ENCODE results near the gene CCBE1. TPM values are rescaled to one million over a fixed set of nuclear protein-coding genes. Genes with fewer than 3 reads are reported as not detected.
"Not testable (repeated sequence)": the region's sequence is repeated elsewhere in the genome, so short reads cannot be mapped to it uniquely, and the experiment has no call there.

CCBE1 gene
- total RNA-seq, 1 experiment from 2014 or later: not detected

DNA sequence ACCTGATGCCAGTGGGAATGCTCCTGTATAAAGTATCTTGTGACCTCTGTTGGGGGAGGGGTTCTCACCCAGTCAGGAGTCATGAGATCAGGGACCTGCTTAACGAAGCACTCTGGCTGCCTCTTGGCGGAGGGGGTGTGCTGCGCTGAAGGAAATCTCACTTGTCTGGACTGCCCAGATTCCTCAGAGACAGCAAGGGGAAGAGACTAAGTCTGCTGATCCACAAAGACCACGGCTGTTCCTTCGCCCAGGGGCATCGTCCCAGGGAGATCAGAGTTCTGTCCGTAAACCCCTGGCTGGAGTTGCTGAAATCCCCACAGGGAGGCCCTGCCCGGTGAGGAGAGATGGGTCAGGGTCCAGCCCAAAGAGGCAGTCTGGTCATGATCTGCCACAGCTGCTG, 168.4 kb downstream of the CCBE1 start:
- Histone ChIP-seq H3K27ac (no peak overlapping the region), H3K36me3 (no peaks in the 10 kb centered on the region), H3K9me3 (replicated peaks) (no peaks in the 10 kb centered on the region), H3K4me3 (no peak overlapping the region), H3K4me1 (no peaks in the 10 kb centered on the region), H3K27me3 (no peaks in the 10 kb centered on the region)
- DNase-seq: no peak

DNA sequence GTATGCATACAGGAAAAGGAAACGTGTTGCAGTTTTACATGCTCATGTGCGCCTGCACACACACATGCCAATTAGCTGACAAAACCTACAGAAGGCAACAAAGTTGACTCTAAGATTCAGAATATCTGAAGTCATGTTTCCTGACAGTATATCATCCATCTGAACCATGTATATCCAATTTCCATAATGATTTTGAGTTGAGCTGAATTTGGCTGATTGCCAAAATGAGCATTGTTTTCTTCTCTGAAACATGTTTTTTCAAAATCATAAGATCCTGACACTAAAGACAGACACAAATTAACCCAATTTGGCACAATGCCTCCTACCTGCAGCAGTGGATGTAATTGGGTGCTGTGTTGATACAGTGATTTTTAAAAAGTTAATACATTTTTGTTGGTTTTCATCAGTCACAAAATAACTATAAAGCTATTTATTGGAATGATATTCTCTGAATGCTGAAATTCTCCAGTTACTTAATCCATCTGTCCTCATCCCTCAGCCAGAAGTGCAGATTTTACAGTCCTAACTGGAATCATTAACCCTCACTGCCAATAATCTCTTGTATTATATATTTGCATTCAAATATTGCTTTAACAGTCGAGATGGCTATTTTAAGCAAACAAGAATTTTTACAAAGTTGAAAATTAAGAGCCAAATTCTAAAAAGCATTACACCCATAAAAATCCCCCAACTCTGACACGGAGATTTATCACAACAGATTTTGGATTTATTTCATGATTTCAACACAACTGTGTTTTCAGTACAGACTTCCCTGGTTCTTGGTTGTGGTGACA, 176.5 kb downstream of the CCBE1 start:
- Histone ChIP-seq H3K9me3 (replicated peaks) (no peaks in the 10 kb centered on the region), H3K27me3 (no peaks in the 10 kb centered on the region), H3K27ac (no peak overlapping the region), H3K36me3 (no peaks in the 10 kb centered on the region), H3K4me1 (no peaks in the 10 kb centered on the region), H3K4me3 (no peak overlapping the region)
- no peak for DNase-seq

DNA sequence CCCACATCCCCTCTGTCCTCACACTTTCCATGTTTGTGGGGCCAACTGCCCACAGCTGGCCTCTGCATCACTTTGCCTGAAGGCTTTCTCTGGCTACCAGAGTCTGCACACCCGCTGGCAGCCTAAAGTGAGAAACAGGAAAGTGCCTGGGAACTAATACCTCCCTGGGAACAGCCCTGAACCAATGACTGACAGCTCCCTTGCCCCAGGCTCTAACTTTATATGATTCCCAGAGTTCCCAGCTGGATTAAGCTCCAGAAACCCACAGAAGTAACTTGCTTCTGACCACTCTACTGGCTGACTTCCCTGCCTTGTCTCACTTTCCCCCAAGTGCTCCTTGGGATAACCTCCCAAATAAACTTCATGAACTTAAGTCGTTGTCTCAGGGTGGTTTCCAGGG, 178.5 kb downstream of the CCBE1 start:
- H3K27me3 ChIP-seq: no peaks in the 10 kb centered on the region
- no peak overlapping the region for H3K4me3 ChIP-seq
- H3K9me3 ChIP-seq (replicated peaks): no peaks in the 10 kb centered on the region
- no peaks in the 10 kb centered on the region for H3K36me3 ChIP-seq
- H3K27ac ChIP-seq: no peak overlapping the region
- no peak for DNase-seq
- no peaks in the 10 kb centered on the region for H3K4me1 ChIP-seq

DNA sequence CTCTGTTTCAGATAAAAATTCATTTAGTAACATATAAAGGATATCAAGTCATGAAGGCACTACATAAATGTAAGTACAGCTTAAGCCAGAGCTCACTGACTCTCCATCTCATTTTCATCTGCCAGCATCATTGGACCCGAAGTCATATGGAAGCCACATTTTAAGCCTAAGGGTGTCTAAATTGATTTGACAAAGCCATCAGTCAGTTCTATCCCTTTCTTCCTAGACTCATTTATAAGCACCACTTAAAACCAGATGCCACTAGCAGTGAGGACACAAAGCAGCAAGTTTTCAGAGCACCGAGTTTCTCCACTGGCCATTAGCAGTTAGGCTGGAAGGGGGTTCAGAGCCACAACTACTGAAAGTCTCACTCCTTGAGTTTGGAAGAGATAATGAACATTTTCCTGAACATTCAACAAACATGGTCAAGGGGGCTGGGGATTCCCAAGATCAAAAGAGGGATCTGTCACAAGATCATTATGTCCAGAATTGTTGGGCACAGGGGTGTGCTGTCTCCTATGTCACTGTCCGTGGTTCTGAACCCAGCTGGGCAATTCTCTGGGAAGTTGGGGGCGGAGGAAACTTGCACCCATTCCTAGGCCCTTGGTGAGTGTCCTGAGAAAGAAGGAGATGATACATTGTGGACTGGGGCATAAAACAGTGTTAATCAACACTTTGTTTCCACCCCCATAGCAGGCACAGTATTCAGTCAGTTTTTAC, 179.6 kb downstream of the CCBE1 start:
- Histone ChIP-seq H3K4me3 (no peak overlapping the region), H3K36me3 (no peaks in the 10 kb centered on the region), H3K9me3 (replicated peaks) (no peaks in the 10 kb centered on the region), H3K27ac (no peak overlapping the region), H3K4me1 (no peaks in the 10 kb centered on the region), H3K27me3 (no peaks in the 10 kb centered on the region)
- peak; percentile 2 to 20 for DNase-seq

DNA sequence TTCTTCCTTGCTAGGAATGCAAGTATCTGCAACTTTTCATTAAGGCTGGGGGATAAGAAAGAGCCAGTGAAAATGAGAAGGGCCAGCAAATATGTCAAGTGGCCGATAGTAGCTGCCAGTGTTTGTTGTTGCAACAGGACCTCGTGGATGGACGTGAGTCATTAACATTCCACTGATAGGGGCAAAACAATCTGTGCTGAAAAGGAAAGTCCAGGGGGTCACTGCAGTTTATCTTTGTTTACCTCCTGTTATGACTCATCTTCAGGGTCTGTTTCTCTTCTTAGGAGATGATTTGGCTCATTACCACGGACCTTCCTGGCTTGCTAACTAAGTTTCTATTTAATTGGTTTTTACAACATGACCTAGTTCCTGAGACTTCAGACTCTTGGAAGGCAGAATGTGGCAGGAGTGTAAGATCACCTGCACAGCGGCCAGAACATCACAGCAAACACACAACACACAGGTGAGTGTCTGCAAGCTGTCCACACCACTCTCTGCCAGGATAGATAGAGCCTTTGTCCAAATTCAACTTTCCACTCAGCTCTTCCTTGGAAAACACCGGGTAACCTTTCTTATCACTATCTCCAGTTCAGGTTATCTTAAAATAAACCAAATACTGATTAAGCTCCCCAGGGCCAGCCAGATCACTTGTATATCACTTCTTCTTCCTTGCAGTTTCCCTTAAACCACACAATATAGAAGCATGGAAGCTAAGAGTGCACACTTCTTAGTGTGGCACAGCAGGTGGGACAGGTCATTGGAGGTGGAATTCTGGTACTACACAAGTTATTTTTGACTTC, 180.7 kb downstream of the CCBE1 start:
- Histone ChIP-seq H3K4me3 (no peak overlapping the region), H3K36me3 (no peaks in the 10 kb centered on the region), H3K27ac (no peak overlapping the region), H3K9me3 (replicated peaks) (no peaks in the 10 kb centered on the region), H3K27me3 (no peaks in the 10 kb centered on the region), H3K4me1 (no peaks in the 10 kb centered on the region)
- DNase-seq: no peak

DNA sequence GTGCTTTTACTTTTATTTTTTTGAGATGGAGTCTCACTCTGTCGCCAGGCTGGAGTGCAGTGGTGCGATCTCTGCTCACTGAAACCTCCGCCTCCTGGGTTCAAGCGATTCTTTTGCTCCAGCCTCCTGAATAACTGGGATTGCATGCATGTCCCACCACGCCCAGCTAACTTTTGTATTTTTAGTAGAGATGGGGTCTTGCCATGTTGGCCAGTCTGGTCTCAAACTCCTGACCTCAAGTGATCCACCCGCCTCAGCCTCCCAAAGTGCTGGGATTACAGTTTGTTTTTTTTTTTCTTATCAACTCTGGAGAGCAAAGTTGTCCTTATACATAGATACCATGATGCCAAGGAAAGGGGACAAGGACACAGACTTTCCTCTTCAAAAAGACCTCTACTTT, 181.3 kb downstream of the CCBE1 start:
- not testable (repeated sequence) for DNase-seq; H3K36me3 ChIP-seq; H3K9me3 ChIP-seq (replicated peaks); H3K4me1 ChIP-seq; H3K4me3 ChIP-seq; H3K27ac ChIP-seq; H3K27me3 ChIP-seq

DNA sequence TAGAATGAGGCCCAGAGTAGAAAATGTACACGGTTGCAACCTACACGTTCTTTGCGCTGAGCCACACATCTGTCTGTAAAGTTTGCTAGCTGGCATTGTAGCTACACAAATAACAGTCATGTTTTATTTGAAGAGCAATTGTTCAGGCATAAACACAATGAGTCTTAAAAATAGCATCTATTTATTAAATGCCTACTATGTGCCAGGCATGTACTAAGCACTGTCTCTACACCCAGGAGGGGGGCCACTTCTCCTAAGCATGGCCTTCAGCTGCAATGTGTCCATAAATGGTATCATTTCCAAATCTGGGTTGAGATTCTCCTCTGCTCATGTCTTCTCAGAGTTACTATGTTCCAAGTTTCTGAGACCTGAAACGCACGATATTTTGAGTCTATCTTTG, 182.1 kb downstream of the CCBE1 start:
- no peaks in the 10 kb centered on the region for H3K4me1 ChIP-seq
- no peaks in the 10 kb centered on the region for H3K27me3 ChIP-seq
- H3K4me3 ChIP-seq: no peak overlapping the region
- DNase-seq: no peak
- H3K27ac ChIP-seq: no peak overlapping the region
- H3K9me3 ChIP-seq (replicated peaks): no peaks in the 10 kb centered on the region
- H3K36me3 ChIP-seq: no peaks in the 10 kb centered on the region

DNA sequence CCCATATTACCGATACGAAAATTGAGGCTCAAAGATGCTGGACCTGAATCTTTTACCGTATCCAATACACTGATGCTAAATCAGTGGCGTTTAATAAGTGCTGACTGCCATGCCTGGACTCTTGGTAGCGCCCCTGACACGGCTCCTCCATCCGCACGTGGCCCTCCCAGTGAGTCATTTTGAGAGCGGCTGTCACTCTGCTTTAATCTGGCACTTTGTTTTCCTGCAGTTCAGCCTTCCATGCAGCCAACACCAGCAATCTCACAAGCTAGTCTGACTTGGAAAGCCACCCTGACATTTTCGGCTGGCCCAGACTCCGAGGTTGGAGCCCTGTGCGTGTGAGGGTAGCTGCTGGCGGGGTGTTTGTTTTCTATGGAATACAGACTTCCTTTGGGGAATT, 183.0 kb downstream of the CCBE1 start:
- Histone ChIP-seq H3K36me3 (no peaks in the 10 kb centered on the region), H3K27ac (no peak overlapping the region), H3K4me1 (no peaks in the 10 kb centered on the region), H3K4me3 (no peak overlapping the region), H3K9me3 (replicated peaks) (no peaks in the 10 kb centered on the region), H3K27me3 (no peaks in the 10 kb centered on the region)
- no peak for DNase-seq

DNA sequence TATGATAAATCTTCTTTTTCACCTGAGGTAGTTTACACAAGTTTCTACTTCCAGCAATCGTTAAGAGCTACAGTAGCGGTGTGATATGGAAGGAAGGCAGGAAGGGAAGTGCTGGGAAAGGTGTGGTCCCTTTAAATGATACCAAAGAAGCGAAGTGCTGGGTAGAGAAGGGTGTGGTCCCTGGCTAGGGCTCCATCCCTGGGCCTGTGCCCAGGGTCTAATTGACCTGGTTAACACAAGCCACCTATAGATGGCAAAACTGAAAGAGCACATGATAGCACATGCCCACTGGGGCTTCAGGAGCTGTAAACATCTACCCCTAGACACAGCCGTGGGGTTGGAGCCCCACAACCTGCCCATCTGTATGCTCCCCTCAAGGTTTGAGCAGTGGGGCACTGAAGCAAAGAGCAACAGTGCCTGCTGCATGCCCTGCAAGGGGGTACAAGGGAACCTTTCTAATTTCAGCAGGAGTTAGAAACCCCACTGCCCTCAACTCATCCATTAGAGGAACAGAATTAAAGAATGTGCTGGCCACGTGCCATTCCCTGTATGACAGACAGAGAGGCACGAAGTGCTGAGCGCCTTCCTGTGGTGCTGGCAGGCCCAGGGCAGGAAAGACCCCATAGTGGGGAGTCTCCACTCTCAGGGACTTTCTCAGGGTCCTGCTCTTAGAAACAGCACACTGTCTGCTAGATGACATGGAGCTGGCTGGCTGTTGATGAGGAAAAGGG, 185.0 kb downstream of the CCBE1 start:
- Histone ChIP-seq H3K4me1 (no peaks in the 10 kb centered on the region), H3K27me3 (no peaks in the 10 kb centered on the region), H3K27ac (no peak overlapping the region), H3K36me3 (no peaks in the 10 kb centered on the region), H3K4me3 (no peak overlapping the region), H3K9me3 (replicated peaks) (no peaks in the 10 kb centered on the region)
- DNase-seq: no peak

DNA sequence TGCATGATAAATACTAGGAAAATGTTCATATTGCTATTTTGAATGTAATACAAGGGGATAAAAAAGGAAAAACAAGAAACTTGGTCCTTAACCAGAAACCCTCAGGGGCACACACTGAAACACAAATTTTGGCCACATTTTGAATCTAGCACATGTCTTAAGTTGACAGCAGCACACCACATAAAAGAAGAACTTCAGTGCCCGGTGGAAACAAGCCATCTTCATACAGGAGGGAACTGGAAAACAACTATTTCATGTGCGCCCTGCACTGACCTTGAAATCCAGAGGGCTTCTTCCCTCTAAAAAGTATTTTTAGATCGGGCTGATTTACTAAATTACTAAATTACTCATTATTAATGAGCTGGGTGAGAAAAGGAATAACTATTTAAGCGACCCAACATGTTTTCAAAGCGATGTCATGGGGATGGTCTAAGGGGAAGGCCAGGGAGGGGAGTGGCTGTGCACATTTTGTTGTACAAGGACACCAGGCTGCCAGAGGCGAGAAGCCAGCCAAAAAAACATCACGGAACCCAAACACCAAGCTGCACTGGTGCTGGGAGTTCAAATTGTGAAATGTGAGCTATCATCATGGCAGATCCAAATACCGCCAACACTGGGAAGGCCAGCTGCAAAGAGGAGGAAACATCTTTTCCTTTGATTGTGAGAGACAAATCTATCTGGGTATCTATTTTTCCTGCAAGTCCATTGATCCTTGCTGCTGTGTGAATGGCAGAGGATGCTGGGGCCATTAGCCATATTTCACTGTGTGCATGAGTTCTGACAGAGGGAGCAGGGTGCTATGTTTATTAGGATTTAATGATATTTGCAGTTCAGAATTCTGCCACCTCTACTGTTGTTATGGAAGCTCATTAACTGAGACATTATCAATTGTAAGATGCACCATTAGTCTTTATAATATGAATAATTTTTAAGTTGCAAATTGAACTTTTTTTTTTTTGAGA, 187.5 kb downstream of the CCBE1 start:
- Histone ChIP-seq H3K36me3 (no peaks in the 10 kb centered on the region), H3K4me3 (no peak overlapping the region), H3K27me3 (no peaks in the 10 kb centered on the region), H3K9me3 (replicated peaks) (no peaks in the 10 kb centered on the region), H3K27ac (no peak overlapping the region), H3K4me1 (no peaks in the 10 kb centered on the region)
- no peak for DNase-seq

DNA sequence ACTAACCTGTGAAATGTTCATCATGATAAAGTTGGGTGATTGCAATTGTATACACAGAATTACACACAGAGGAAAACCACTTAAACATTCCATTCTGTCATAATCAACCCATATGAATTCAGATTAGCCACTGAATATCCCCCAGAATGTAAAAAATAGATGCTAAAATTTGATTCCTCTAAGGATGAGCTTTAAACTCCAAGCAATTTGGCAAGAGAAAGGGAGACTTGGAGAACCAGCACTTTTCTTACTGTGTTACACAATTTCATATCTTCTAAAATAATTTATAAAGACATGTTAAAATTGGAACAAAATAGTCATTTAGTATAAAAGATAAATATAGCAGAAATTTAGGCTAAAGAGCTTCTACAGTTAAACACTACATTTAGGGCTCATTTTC, 191.9 kb downstream of the CCBE1 start:
- H3K4me1 ChIP-seq: no peaks in the 10 kb centered on the region
- no peak overlapping the region for H3K27ac ChIP-seq
- H3K4me3 ChIP-seq: no peak overlapping the region
- DNase-seq: no peak
- no peaks in the 10 kb centered on the region for H3K9me3 ChIP-seq (replicated peaks)
- no peaks in the 10 kb centered on the region for H3K27me3 ChIP-seq
- H3K36me3 ChIP-seq: no peaks in the 10 kb centered on the region

DNA sequence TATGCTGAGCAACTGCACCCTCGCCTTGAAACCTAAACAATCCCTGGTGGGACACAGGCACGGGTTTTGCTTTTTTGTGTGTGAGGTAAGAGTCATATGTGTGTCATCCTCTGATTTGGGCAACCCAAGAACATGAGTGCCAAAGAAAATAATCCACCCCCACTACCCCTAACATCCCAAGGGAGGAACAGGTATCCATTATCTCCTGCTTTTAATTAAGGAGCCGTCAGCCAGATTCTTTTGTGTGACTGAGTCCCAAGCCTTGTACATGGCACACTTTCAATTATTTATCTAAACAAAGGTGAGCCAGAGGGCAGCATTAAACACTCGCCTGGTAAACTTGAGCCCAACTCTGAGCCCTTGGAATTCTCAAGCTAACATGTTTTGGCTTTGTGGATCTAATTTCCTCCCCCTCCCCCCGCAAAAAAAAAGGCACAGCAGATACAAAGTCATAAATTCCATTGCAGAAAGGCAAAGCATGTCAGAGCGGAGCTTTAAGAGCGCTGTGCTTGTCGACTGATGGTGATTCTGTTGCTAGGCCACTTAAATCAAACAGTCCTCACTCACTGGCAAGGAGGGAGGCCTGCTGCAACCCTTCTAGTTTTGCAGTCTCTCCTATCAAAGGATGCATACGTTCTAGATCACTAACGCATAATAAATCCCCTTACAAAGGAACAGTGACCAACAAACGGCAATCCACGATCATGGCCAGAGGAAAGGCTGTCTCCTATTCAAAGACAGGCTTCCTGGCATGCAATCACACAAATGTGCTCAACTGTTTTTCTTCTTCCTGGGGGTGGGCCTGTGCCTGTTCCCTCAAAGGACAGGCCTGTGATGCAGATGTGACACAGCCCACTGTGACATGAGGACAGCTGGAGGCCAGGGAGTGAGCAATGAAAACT, 194.7 kb downstream of the CCBE1 start:
- no peaks in the 10 kb centered on the region for H3K9me3 ChIP-seq (replicated peaks)
- no peak for DNase-seq
- no peaks in the 10 kb centered on the region for H3K4me1 ChIP-seq
- H3K4me3 ChIP-seq: no peak overlapping the region
- no peak overlapping the region for H3K27ac ChIP-seq
- no peaks in the 10 kb centered on the region for H3K27me3 ChIP-seq
- H3K36me3 ChIP-seq: no peaks in the 10 kb centered on the region

DNA sequence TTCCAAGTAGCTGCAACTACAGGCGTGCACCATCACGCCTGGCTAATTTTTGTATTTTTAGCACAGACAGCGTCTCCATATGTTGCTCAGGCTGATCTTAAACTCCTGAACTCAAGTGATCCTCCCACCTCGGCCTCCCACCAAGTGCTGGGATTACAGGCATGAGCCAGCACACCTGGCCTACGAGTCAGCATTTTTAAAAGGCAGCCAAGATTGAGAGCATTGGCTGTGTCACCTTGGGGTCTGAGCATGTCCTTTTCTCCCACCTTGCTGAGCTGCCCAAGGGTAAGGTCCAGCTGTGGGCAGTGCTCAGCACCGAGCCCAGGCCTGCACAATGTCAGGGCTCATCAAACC, 195.3 kb downstream of the CCBE1 start:
- H3K4me1 ChIP-seq: no peaks in the 10 kb centered on the region
- no peak overlapping the region for H3K27ac ChIP-seq
- no peaks in the 10 kb centered on the region for H3K36me3 ChIP-seq
- H3K9me3 ChIP-seq (replicated peaks): no peaks in the 10 kb centered on the region
- no peak for DNase-seq
- H3K27me3 ChIP-seq: no peaks in the 10 kb centered on the region
- no peak overlapping the region for H3K4me3 ChIP-seq
